DMS53 treated with DMSO at 0.1 percent for 48 hours (cell line): ENCODE data around the gene LSS.
"Not testable (repeated sequence)": the region's sequence is repeated elsewhere in the genome, so short reads cannot be mapped to it uniquely, and the experiment has no call there.

ENCODE experiments used
- DNase-seq: peaks from one replicate; lab custom pipeline; 2025; ENCODE audit not compliant: unreplicated experiment; lab: John Stamatoyannopoulos, UW

LSS gene

GRCh38 chr21:46141767-46142581 lies 86.6 kb downstream of the LSS start:
- no peak for DNase-seq

DNA sequence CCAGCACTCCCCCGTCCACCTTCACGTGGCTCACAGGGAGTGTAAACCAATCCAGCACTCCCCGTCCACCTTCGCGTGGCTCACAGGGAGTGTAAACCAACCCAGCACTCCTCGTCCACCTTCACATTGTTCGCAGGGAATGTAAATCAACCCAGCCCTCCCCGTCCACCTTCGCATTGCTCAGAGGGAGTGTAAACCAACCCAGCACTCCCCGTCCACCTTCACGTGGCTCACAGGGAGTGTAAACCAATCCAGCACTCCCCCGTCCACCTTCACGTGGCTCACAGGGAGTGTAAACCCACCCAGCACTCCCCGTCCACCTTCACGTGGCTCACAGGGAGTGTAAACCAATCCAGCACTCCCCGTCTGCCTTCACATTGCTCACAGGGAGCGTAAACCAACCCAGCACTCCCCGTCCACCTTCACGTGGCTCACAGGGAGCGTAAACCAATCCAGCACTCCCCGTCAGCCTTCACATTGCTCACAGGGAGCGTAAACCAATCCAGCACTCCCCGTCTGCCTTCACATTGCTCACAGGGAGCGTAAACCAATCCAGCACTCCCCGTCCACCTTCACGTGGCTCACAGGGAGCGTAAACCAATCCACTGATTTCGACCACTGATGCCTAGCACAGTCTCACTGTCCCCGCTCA lies 88.1 kb downstream of the LSS start:
- not testable (repeated sequence) for DNase-seq

DNA sequence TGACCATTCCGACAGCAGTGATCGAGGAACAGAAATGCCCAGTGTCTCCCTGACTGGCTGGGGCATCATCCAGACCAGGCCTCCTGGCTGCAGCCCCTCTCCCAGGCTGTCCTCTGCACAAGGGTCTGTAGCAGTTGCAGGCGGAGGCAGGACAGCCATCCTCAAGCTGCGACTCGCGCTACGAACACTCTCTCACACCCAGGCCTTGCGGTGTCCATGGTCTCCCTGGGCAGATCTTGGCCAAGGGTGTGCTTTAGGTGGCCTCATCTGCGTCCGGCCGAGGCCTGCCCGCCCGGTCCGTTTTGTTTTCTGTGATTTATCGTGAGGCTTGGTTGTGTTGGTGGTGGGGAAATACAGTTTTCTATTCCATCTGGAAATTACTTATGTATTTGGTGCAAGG lies 88.9 kb downstream of the LSS start:
- no peak for DNase-seq

DNA sequence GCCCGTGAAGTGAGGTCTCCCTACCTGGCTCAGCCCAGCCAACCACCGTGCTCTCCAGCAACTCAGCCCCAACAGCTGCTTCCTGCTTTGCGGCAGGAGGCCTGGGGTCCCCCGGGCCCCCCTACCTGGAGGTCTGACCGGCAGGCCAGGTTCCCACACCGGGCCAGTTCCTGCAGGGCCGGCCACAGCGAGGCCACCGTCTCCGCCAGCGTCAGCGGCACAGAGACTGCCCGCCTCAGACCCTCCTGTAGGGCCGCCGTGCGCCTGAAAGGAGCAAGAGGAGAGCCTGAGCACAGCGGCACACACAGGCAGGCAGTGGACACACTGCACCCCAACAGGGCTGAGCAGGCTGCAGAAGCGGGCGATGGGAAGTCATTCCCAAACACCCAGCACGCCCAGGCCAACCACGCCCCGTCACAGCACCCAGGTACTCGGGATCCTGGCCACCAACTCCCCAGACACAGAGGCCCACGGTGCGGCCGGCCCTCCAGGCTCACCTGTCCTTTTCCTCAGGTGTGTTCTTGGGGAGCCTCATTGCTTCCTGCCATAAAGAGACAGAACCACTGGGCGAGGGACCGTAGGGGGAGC lies 90.1 kb downstream of the LSS start:
- DNase-seq: no peak
